ENCODE results near the gene LLGL2.

DNA sequence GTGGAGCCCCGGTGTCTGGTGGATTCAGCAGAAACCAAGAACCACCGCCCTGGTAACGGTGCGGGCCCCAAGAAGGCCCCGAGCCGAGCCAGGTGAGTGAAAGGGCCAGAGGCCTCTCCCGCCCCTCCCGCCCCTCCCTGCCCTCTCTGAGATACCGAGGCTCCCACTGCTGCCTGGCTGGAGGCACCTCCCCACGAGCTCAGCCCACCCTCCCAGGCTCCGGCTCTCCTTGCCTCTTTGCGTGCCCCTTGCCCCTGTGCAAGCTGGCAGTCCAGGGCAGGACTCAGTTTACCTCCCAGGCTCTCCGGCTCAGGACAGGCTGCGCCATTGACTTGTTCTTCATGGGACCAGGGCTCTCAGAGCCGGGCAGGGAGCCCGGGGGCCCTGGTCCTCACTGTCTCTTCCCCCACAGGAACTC lies 48.1 kb downstream of the LLGL2 start:
- TF ChIP-seq, protein P1, sequence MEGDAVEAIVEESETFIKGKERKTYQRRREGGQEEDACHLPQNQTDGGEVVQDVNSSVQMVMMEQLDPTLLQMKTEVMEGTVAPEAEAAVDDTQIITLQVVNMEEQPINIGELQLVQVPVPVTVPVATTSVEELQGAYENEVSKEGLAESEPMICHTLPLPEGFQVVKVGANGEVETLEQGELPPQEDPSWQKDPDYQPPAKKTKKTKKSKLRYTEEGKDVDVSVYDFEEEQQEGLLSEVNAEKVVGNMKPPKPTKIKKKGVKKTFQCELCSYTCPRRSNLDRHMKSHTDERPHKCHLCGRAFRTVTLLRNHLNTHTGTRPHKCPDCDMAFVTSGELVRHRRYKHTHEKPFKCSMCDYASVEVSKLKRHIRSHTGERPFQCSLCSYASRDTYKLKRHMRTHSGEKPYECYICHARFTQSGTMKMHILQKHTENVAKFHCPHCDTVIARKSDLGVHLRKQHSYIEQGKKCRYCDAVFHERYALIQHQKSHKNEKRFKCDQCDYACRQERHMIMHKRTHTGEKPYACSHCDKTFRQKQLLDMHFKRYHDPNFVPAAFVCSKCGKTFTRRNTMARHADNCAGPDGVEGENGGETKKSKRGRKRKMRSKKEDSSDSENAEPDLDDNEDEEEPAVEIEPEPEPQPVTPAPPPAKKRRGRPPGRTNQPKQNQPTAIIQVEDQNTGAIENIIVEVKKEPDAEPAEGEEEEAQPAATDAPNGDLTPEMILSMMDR (IDR thresholded peaks at IDR 0.05; ENCODE audit: low read depth, low read length, poor library complexity, severe bottlenecking) = no peak
- TF ChIP-seq EZH2phosphoT487 (IDR thresholded peaks at IDR 0.05; ENCODE audit: borderline replicate concordance, low read length) = no peak
